Liver (tissue), 9 donors: ENCODE results near the gene GOLGA6A. TPM values are rescaled to one million over a fixed set of nuclear protein-coding genes. Genes with fewer than 3 reads are reported as not detected.
"Not testable (repeated sequence)": the region's sequence is repeated elsewhere in the genome, so short reads cannot be mapped to it uniquely, and the experiment has no call there.

ENCODE experiments used
- DNase-seq: peaks from one replicate; pipeline ENCODE4 v3.0.0-alpha.2; 2017; ENCODE audit warnings: low spot score
- H3K27ac ChIP-seq, 2 donors: one replicate each; pipeline ENCODE4 v1.7.0; 2013; ENCODE audit warnings: inconsistent platforms in 2 of 2, low read length in 2 of 2, control low read depth in 1 of 2, low read depth in 1 of 2, mild to moderate bottlenecking in 1 of 2
- H3K27me3 ChIP-seq, 4 donors: one replicate each; pipeline versions ENCODE4 v1.6.1 to v1.7.0; 2013; ENCODE audit warnings: low read length in 3 of 4, inconsistent platforms in 1 of 4, mild to moderate bottlenecking in 1 of 4, moderate library complexity in 1 of 4; ENCODE audit not compliant: control insufficient read depth in 4 of 4, insufficient read depth in 4 of 4
- H3K36me3 ChIP-seq, 4 donors: one replicate each; pipeline versions ENCODE4 v1.6.1 to v1.7.0; 2013; ENCODE audit warnings: low read length in 3 of 4, mild to moderate bottlenecking in 3 of 4, low read depth in 1 of 4, moderate library complexity in 1 of 4; ENCODE audit not compliant: control insufficient read depth in 4 of 4, insufficient read depth in 3 of 4
- H3K4me1 ChIP-seq, 4 donors: one replicate each; pipeline versions ENCODE4 v1.6.1 to v1.7.0; 2013; ENCODE audit warnings: low read length in 3 of 4, mild to moderate bottlenecking in 3 of 4, moderate library complexity in 1 of 4; ENCODE audit not compliant: control insufficient read depth in 4 of 4, insufficient read depth in 4 of 4
- H3K4me3 ChIP-seq, 3 donors: one replicate each; pipeline versions ENCODE4 v1.6.1 to v1.7.0; 2013; ENCODE audit warnings: low read length in 3 of 3, control low read depth in 1 of 3, low read depth in 1 of 3, mild to moderate bottlenecking in 1 of 3
- H3K9ac ChIP-seq, 2 donors: one replicate each; pipeline ENCODE4 v1.7.0; 2013; ENCODE audit warnings: low read length in 2 of 2, mild to moderate bottlenecking in 2 of 2, moderate library complexity in 2 of 2, control low read depth in 1 of 2, low read depth in 1 of 2
- H3K9me3 ChIP-seq, 4 donors: one replicate each; pipeline versions ENCODE4 v1.6.1 to v1.7.0; 2013; ENCODE audit warnings: low read length in 3 of 4; ENCODE audit not compliant: control insufficient read depth in 4 of 4
- EGR1 ChIP-seq, 2 donors: IDR thresholded peaks; 2 replicates each; pipeline ENCODE4 v1.6.1; 2016 to 2018; ENCODE audit warnings: antibody characterized with exemption in 2 of 2, low read depth in 2 of 2
- FOXA1 ChIP-seq: IDR thresholded peaks from 2 replicates; pipeline ENCODE4 v1.6.1; 2016; ENCODE audit warnings: antibody characterized with exemption
- FOXA2 ChIP-seq: IDR thresholded peaks from 2 replicates; pipeline ENCODE4 v1.6.1; 2016; ENCODE audit warnings: antibody characterized with exemption
- JUND ChIP-seq, 2 donors: IDR thresholded peaks; 2 replicates each; pipeline ENCODE4 v1.6.1; 2016; ENCODE audit warnings: antibody characterized with exemption in 2 of 2
- NR2F2 ChIP-seq: IDR thresholded peaks from 2 replicates; pipeline ENCODE4 v1.6.1; 2016; ENCODE audit warnings: antibody characterized with exemption
- RAD21 ChIP-seq, 2 donors: IDR thresholded peaks; 2 replicates each; pipeline ENCODE4 v1.6.1; 2016; ENCODE audit warnings: antibody characterized with exemption in 2 of 2, mild to moderate bottlenecking in 2 of 2
- RXRA ChIP-seq, 2 donors: IDR thresholded peaks; 2 replicates each; pipeline ENCODE4 v1.6.1; 2017 to 2018; ENCODE audit warnings: antibody characterized with exemption in 2 of 2, mild to moderate bottlenecking in 1 of 2
- YY1 ChIP-seq: IDR thresholded peaks from 2 replicates; pipeline ENCODE4 v1.6.1; 2016; ENCODE audit warnings: antibody characterized with exemption, mild to moderate bottlenecking
- WGBS: extraction: QIAGEN DNeasy Blood & Tissue Kit; methylation state at CpG from one replicate; pipeline ENCODE4 v1.1.7; 2013; 5-methylcytosine and 5-hydroxymethylcytosine counted together
- polyA plus RNA-seq, 2 donors: library from polyadenylated mRNA; stranded (reverse) in 1 of 2; unstranded in 1 of 2; fragments of 200-250 nt in 1 of 2; fragments of >200 nt in 1 of 2; fragmentation: Nextera tagmentation in 1 of 2; extraction: Ambion mirVana in 1 of 2; gene quantifications; one replicate each; pipeline versions ENCODE4 v1.2.1 to v1.2.3, GENCODE V29; 2013 to 2015
- total RNA-seq, 2 donors: library from RNA; depleted of rRNA; stranded (reverse); fragments of >200 nt; gene quantifications; one replicate each; pipeline ENCODE4 v1.2.3, GENCODE V29; 2014
- TF ChIP-seq, protein P1 (sequence below): fragments of 150-350 bp; IDR thresholded peaks from 2 replicates; pipeline ENCODE4 v1.5.1; 2017; ENCODE audit warnings: improper control_type of control experiment, low read depth, low read length; ENCODE audit not compliant: missing input control
- TF ChIP-seq, protein P2 (sequence below): IDR thresholded peaks from 2 replicates; pipeline ENCODE4 v1.6.1; 2016; ENCODE audit warnings: antibody characterized with exemption
- TF ChIP-seq, protein P3 (sequence below): IDR thresholded peaks from 2 replicates; pipeline ENCODE4 v1.6.1; 2016; ENCODE audit warnings: antibody characterized with exemption
- donor health status: healthy.
- donor health status: healthy.
- donor health status: healthy.
- donor health status: healthy.
- donor health status: healthy.

Gene GOLGA6A
- total and polyA plus RNA-seq, 4 donors = 0.06 to 1.4 (median 0.63) TPM

DNA sequence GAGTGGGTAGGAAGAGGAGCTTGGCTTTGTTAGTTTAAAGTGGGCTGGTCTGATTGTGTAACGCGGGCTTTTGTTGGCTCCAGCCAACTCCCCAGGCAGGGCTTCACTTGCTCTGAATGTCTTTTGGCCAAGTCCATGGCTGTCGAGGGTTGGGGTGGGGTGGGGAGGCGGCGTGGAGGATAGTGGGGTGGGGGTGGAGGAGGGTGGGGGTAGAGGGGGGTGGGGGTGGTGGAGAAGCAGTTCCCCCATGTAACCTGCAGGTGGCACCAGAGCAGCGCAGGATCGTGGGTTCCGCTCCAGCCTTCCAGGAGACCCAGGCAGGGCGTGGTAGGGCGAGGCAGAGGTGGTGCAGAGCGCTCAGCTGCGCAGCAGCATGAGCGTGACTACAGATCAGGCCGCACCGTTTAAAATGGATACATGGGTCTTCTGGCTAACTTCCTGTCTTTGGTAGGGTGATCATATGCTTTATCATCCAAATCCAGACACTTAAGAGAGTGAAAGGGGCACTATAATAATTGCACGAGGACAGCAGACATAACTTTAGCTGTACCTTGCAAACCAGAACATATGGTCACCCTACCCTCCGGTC is 28.3 kb downstream of the GOLGA6A start:
- Histone ChIP-seq H3K27ac (no peak overlapping the region), H3K4me1 (peaks cover 0 to 15% (median 3%) of the 10 kb centered on the region in 4 donors), H3K9ac (no peak overlapping the region), H3K4me3 (no peak overlapping the region), H3K27me3 (no peaks in the 10 kb centered on the region), H3K9me3 (no peaks in the 10 kb centered on the region), H3K36me3 (peaks cover 0 to 1% (median 0%) of the 10 kb centered on the region in 4 donors)
- 6% methylated on average over 17 of the region's 17 CpGs for WGBS
- no peak for TF ChIP-seq RXRA (IDR thresholded peaks at IDR 0.05)
- TF ChIP-seq RAD21 (IDR thresholded peaks at IDR 0.05) = peak; percentile 64 to 73
- TF ChIP-seq, protein P1, sequence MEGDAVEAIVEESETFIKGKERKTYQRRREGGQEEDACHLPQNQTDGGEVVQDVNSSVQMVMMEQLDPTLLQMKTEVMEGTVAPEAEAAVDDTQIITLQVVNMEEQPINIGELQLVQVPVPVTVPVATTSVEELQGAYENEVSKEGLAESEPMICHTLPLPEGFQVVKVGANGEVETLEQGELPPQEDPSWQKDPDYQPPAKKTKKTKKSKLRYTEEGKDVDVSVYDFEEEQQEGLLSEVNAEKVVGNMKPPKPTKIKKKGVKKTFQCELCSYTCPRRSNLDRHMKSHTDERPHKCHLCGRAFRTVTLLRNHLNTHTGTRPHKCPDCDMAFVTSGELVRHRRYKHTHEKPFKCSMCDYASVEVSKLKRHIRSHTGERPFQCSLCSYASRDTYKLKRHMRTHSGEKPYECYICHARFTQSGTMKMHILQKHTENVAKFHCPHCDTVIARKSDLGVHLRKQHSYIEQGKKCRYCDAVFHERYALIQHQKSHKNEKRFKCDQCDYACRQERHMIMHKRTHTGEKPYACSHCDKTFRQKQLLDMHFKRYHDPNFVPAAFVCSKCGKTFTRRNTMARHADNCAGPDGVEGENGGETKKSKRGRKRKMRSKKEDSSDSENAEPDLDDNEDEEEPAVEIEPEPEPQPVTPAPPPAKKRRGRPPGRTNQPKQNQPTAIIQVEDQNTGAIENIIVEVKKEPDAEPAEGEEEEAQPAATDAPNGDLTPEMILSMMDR = peak; percentile 59
- DNase-seq = peak; percentile 68

DNA sequence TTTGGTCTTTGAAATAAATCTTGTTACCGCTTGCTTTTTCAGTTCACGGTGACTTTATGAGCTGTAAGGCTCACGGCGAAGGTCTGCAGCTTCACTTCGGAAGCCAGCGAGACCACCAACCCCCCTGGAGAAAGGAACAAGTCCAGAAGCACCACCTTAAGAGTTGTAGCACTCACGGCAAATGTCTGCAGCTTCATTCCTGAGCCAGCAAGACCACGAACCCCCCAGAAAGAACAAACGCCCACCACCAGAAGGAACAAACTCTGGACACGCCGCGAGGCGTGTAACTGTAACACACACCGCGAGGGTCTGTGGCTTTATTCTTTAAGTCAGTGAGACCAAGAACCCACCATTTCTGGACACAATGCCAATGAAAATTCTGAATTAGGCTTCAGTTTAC is 28.8 kb downstream of the GOLGA6A start:
- H3K36me3 ChIP-seq = peaks cover 0 to 1% (median 0%) of the 10 kb centered on the region in 4 donors
- DNase-seq = no peak
- no peak overlapping the region for H3K4me3 ChIP-seq
- H3K9me3 ChIP-seq = no peaks in the 10 kb centered on the region
- WGBS = 80% methylated on average over 15 of the region's 15 CpGs
- H3K27ac ChIP-seq = no peak overlapping the region
- H3K4me1 ChIP-seq = peaks cover 0 to 15% (median 3%) of the 10 kb centered on the region in 4 donors
- no peaks in the 10 kb centered on the region for H3K27me3 ChIP-seq
- no peak for TF ChIP-seq NR2F2
- TF ChIP-seq YY1 = no peak
- TF ChIP-seq EGR1 (IDR thresholded peaks at IDR 0.05; ENCODE audit: low read depth in 2 of 2) = no peak
- TF ChIP-seq FOXA2 = no peak
- TF ChIP-seq, protein P2, sequence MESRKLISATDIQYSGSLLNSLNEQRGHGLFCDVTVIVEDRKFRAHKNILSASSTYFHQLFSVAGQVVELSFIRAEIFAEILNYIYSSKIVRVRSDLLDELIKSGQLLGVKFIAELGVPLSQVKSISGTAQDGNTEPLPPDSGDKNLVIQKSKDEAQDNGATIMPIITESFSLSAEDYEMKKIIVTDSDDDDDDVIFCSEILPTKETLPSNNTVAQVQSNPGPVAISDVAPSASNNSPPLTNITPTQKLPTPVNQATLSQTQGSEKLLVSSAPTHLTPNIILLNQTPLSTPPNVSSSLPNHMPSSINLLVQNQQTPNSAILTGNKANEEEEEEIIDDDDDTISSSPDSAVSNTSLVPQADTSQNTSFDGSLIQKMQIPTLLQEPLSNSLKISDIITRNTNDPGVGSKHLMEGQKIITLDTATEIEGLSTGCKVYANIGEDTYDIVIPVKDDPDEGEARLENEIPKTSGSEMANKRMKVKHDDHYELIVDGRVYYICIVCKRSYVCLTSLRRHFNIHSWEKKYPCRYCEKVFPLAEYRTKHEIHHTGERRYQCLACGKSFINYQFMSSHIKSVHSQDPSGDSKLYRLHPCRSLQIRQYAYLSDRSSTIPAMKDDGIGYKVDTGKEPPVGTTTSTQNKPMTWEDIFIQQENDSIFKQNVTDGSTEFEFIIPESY = no peak
- no peak for TF ChIP-seq FOXA1
- TF ChIP-seq JUND (IDR thresholded peaks at IDR 0.05) = no peak
- TF ChIP-seq, protein P3, sequence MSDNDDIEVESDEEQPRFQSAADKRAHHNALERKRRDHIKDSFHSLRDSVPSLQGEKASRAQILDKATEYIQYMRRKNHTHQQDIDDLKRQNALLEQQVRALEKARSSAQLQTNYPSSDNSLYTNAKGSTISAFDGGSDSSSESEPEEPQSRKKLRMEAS = no peak
- no peak overlapping the region for H3K9ac ChIP-seq

DNA sequence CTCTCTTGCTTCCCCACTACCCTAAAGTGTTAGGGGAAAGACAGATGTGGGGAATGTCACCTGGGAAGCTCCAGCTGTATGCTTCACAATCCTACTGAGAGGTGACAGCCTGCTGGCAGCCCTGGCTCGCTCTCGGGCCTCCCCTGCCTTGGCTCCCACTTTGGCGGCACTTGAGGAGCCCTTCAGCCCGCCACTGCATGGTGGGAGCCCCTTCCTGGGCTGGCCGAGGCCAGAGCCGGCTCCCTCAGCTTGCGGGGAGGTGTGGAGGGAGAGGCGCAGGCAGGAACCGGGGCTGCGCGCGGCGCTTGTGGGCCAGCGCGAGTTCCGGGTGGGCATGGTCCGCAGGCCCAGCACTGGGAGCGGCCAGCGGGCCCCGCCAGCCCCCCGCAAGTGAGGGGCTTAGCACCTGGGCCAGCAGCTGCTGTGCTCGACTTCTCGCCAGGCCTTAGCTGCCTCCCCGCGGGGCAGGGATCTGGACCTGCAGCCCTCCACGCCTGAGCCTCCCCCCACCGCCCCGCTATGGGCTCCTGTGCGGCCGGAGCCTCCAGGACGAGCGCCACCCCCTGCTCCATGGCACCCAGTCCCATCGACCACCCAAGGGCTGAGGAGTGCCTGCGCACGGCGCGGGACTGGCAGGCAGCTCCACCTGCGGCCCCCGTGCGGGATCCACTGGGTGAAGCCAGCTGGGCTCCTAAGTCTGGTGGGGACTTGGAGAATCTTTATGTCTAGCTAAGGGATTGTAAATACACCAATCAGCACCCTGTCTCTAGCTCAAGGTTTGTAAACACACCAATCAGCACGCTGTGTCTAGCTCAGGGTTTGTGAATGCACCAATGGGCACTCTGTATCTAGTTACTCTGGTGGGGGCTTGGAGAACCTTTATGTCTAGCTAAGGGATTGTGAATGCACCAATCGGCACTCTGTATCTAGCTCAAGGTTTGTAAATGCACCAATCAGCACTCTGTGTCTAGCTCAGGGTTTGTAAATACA is 29.8 kb downstream of the GOLGA6A start:
- H3K4me1 ChIP-seq = peaks cover 3 to 15% (median 7%) of the 10 kb centered on the region in 4 donors
- not testable (repeated sequence) for H3K36me3 ChIP-seq, H3K27ac ChIP-seq, H3K9ac ChIP-seq, H3K4me3 ChIP-seq, H3K9me3 ChIP-seq, DNase-seq, H3K27me3 ChIP-seq
- WGBS = 92% methylated on average over 42 of the region's 42 CpGs
